ENCODE data around the gene TRRAP. TPM values are rescaled to one million over a fixed set of nuclear protein-coding genes. Genes with fewer than 3 reads are reported as not detected.

TRRAP gene
- total and polyA plus RNA-seq, 2 of the 8 experiments (the other 6 are each of a cell fraction or from before 2014, with no cell fraction given), result 21.7 to 48.6 TPM

- TF ChIP-seq CTCF (IDR thresholded peaks at IDR 0.05; ENCODE audit: control extremely low read depth in 1 of 3, insufficient read depth in 1 of 3, low read depth in 1 of 3, low read length in 3 of 3) (no peak), POU5F1 (IDR thresholded peaks at IDR 0.05; ENCODE audit: low read depth, low read length) (no peak), GABPA (IDR thresholded peaks at IDR 0.05; ENCODE audit: borderline replicate concordance, insufficient read depth, low read length) (no peak), POLR2A (IDR thresholded peaks at IDR 0.05; ENCODE audit: control extremely low read depth in 1 of 2, low read depth in 2 of 2, low read length in 2 of 2) (no peak), CHD7 (IDR thresholded peaks at IDR 0.05; ENCODE audit: insufficient replicate concordance, low read length) (no peak)
These were observed 22.5 kb upstream of the TRRAP start (continued) for GRCh38 chr7:98855610-98856422.

All from H1 (cell line).